ENCODE measurements around the gene TIMM17B.

The TIMM17B gene

GRCh38 chrX:48937054-48937907, 39.7 kb upstream of the TIMM17B start:
- peak; percentile 9 for TF ChIP-seq CTCF (conservative IDR thresholded peaks at IDR 0.05; ENCODE audit: low read depth, low read length)
- DNase-seq (ENCODE audit: low read depth): no peak
- H3K4me3 ChIP-seq (ENCODE audit: low read length): no peak overlapping the region

- TF ChIP-seq CTCF (conservative IDR thresholded peaks at IDR 0.05; ENCODE audit: low read depth, low read length): no peak
- H3K4me3 ChIP-seq (ENCODE audit: low read length): no peak overlapping the region
- no peak for DNase-seq (ENCODE audit: low read depth)
Measured at GRCh38 chrX:48936429-48937053, 39.0 kb upstream of the TIMM17B start.

- DNase-seq (ENCODE audit: low read depth): no peak
- TF ChIP-seq CTCF (conservative IDR thresholded peaks at IDR 0.05; ENCODE audit: low read depth, low read length): no peak
Measured at GRCh38 chrX:48935301-48935670, 37.7 kb upstream of the TIMM17B start.

GRCh38 chrX:48934581-48935300, 37.2 kb upstream of the TIMM17B start:
- DNase-seq (ENCODE audit: low read depth): no peak
- TF ChIP-seq CTCF (conservative IDR thresholded peaks at IDR 0.05; ENCODE audit: low read depth, low read length): no peak
- H3K4me3 ChIP-seq (ENCODE audit: low read length): no peak overlapping the region

More at GRCh38 chrX:48935301-48935670, 37.7 kb upstream of the TIMM17B start:
- no peak overlapping the region for H3K4me3 ChIP-seq (ENCODE audit: low read length)

- no peak for DNase-seq (ENCODE audit: low read depth)
- no peak overlapping the region for H3K4me3 ChIP-seq (ENCODE audit: low read length)
- TF ChIP-seq CTCF (conservative IDR thresholded peaks at IDR 0.05; ENCODE audit: low read depth, low read length): no peak
Measured at GRCh38 chrX:48933757-48934156, 36.2 kb upstream of the TIMM17B start.

- H3K4me3 ChIP-seq (ENCODE audit: low read length): no peak overlapping the region
- no peak for TF ChIP-seq CTCF (conservative IDR thresholded peaks at IDR 0.05; ENCODE audit: low read depth, low read length)
- DNase-seq (ENCODE audit: low read depth): no peak
Measured at GRCh38 chrX:48927736-48928382, 30.3 kb upstream of the TIMM17B start.

All from retinal pigment epithelial cell (primary cell).